ENCODE measurements around the gene VARS2. TPM values are rescaled to one million over a fixed set of nuclear protein-coding genes. Genes with fewer than 3 reads are reported as not detected.

VARS2 gene
- total RNA-seq, 1 experiment from 2014 or later = 68.2 TPM

DNA sequence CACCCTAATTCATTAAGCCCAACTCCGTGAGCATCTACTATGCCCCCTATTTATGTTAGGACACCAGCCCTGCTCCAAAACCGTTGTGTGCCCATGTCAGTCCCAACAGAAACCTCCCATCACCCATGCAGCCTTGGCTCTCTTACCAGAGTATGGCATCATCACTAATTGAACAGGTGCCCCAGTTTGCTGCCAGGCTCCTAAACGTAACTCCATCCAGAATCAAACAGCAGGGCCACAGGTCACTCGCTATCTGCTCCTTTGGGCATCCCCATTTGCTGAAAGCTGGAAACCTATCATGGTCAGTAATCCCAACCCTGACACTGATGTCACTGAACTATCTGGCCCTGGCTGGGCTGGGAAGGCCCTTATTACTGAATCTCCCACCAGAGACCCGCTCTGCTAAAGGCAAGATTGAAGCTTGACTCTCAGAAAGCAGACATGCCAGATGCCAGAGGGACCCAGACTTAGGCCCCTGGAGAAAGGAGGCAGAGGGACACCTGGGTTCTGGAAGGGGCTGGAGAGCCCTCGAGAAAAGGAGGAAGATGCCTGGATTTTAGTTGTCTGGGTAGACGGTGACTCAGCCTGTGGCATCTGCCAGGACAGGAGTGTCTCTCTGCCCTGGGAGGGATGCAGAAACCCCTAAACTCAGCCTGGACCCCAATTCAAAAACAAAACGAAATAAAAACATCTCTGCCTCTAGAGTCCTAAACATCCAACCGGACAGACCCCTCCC, 40.8 kb downstream of the VARS2 start:
- H3K9ac ChIP-seq (ENCODE audit: extremely low read depth, insufficient read length, low read length) = no peak overlapping the region

More for the DNA sequence above, 40.8 kb downstream of the VARS2 start:
- Histone ChIP-seq H2BK20ac (ENCODE audit: low read depth, low read length, poor library complexity, severe bottlenecking) (no peak overlapping the region), H3K56ac (ENCODE audit: insufficient read length, low read depth, low read length) (no peak overlapping the region), H3K4me2 (ENCODE audit: insufficient read depth, insufficient read length, low read length) (peak overlapping the region; percentile 44), H3K9me3 (ENCODE audit: control insufficient read depth, low read depth, low read length) (no peaks in the 10 kb centered on the region), H3K14ac (ENCODE audit: insufficient read depth, low read length) (no peak overlapping the region; the same call in 1 of the 2 replicates), H2BK12ac (ENCODE audit: insufficient read length, low read depth, low read length) (no peak overlapping the region), H2BK5ac (ENCODE audit: insufficient read length, low read length) (no peak overlapping the region), H3K4ac (ENCODE audit: low read depth, low read length) (no peak overlapping the region), H3T11ph (ENCODE audit: low read length) (no peak overlapping the region), H4K5ac (ENCODE audit: insufficient read length, low read depth, low read length) (no peak overlapping the region), H2BK15ac (ENCODE audit: low read depth, low read length) (no peak overlapping the region), H3K23me2 (ENCODE audit: insufficient read length, low read depth, low read length, poor library complexity, severe bottlenecking) (peaks cover 5% of the 10 kb centered on the region), H3K27me3 (ENCODE audit: insufficient read depth, low read length) (no peaks in the 10 kb centered on the region; the same call in 1 of the 2 replicates), H3K18ac (ENCODE audit: insufficient read length, low read depth, low read length) (no peak overlapping the region), H3K79me2 (ENCODE audit: insufficient read depth, low read length) (no peaks in the 10 kb centered on the region), H4K20me1 (ENCODE audit: control insufficient read depth, insufficient read depth, insufficient read length) (no peaks in the 10 kb centered on the region), H4K8ac (replicated peaks; ENCODE audit: insufficient read length, low read depth, low read length) (no peak overlapping the region), H2BK120ac (ENCODE audit: low read depth, low read length, poor library complexity, severe bottlenecking) (no peak overlapping the region), H2AFZ (ENCODE audit: low read length) (no peak overlapping the region), H2AK5ac (ENCODE audit: insufficient read length, low read length) (no peak overlapping the region), H3K27ac (ENCODE audit: insufficient read length, low read depth, low read length) (no peak overlapping the region), H4K91ac (ENCODE audit: insufficient read length, low read depth, low read length) (no peak overlapping the region), H3K4me1 (ENCODE audit: insufficient read depth, low read length) (no peaks in the 10 kb centered on the region), H3K23ac (ENCODE audit: insufficient read length, low read depth, low read length) (no peak overlapping the region), H3K79me1 (ENCODE audit: insufficient read depth, low read depth, low read length, poor library complexity, severe bottlenecking) (no peaks in the 10 kb centered on the region)
- whole genome bisulfite sequencing (ENCODE audit: extremely low coverage, insufficient read length, low lambda C conversion rate) = no CpG with 5 or more reads among the region's 9 CpGs
- Mint-ChIP-seq H3K27me3 (ENCODE audit: low read depth) (peaks cover 76% of the 10 kb centered on the region), H3K4me1 (peaks cover 14 to 26% of the 10 kb centered on the region in 2 experiments), H3K36me3 (ENCODE audit: insufficient read depth in 1 of 3, low read depth in 3 of 3) (no peaks in the 10 kb centered on the region; a peak in 1 of 7 replicates), H3K27ac (peak overlapping the region in 1 of 3 experiments; percentile 8; a peak in 1 of 7 replicates), H3K4me3 (peak overlapping the region; percentile 59 to 67), H3K9me3 (peaks cover 0 to 7% of the 10 kb centered on the region in 2 experiments; a peak in 3 of 5 replicates)
- DNase-seq = no peak
- TF ChIP-seq, protein P1, sequence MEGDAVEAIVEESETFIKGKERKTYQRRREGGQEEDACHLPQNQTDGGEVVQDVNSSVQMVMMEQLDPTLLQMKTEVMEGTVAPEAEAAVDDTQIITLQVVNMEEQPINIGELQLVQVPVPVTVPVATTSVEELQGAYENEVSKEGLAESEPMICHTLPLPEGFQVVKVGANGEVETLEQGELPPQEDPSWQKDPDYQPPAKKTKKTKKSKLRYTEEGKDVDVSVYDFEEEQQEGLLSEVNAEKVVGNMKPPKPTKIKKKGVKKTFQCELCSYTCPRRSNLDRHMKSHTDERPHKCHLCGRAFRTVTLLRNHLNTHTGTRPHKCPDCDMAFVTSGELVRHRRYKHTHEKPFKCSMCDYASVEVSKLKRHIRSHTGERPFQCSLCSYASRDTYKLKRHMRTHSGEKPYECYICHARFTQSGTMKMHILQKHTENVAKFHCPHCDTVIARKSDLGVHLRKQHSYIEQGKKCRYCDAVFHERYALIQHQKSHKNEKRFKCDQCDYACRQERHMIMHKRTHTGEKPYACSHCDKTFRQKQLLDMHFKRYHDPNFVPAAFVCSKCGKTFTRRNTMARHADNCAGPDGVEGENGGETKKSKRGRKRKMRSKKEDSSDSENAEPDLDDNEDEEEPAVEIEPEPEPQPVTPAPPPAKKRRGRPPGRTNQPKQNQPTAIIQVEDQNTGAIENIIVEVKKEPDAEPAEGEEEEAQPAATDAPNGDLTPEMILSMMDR (conservative IDR thresholded peaks at IDR 0.05) = no peak
